Ureter (tissue), 1 donor: ENCODE measurements around the gene TGM6. TPM values are rescaled to one million over a fixed set of nuclear protein-coding genes. Genes with fewer than 3 reads are reported as not detected.

ENCODE experiments used
- total RNA-seq: library from RNA; stranded (reverse); gene quantifications from one replicate; pipeline ENCODE4 v1.2.4, GENCODE V29; 2023
- donor health status: DM: yes; HTN: yes; CAD: no.

Gene TGM6
- total RNA-seq, 1 donor from 2014 or later: not detected

Other genes with a start within 250 kb of the TGM6 start
- not detected for gene TGM3, start 84.9 kb upstream of the TGM6 start, total RNA-seq
- gene SNRPB, start 89.9 kb downstream of the TGM6 start, total RNA-seq: 130 TPM
- gene ZNF343, start 128.0 kb downstream of the TGM6 start, total RNA-seq: 13.1 TPM
- gene TMC2, start 155.7 kb downstream of the TGM6 start, total RNA-seq: not detected